HG02571 (cell line): ENCODE data around the gene FAN1.

Experiments used
- ATAC-seq: cut with Tn5 transposase; IDR thresholded peaks from one replicate; pipeline ENCODE4 v1.9.1; 2021; ENCODE audit warnings: mild to moderate bottlenecking, moderate library complexity; ENCODE audit not compliant: unreplicated experiment

FAN1 gene

GRCh38 chr15:30954674-30955073 is 51.0 kb downstream of the FAN1 start:
- ATAC-seq: no peak

GRCh38 chr15:30956216-30957124 is 52.8 kb downstream of the FAN1 start:
- ATAC-seq: no peak

DNA sequence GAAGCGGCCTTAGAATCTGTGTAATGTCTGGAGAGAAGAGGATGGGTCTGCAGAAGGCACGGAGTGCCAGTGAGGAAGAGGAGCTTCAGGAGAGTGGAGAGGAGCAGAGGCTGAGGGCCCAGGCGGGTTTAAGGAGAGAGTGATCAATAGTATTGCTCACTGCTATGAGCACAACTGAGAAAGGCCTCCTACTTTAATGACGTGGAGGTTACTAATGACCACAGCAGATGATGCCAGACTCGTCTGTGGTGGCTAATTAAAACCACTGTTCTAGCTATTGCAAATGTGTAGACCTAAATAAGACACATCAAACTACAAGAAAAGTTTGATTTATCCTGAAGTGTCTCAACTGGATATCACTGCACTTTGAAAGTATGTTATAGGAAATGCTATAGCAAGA is 54.5 kb downstream of the FAN1 start:
- ATAC-seq: no peak

DNA sequence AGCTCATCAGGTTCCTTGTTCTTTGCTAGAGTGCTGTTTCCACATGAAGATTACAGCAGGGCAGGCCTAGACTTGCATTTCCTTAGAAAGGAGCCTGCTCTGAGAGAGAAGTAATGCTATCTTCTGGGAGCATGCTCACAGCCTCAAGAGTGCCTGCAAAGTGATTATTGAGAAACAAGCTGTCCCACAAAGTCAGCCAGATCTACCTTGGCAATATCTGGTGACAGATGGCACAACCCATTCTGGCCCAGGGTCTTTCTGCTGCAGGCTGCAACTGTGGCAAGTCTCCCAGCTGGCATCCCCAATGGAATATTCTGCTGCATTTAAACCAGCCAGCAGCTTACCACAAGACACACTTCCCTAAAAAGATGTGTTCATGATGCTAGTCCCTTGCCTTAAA is 58.4 kb downstream of the FAN1 start:
- ATAC-seq: no peak

- no peak for ATAC-seq
These were observed 58.9 kb downstream of the FAN1 start for GRCh38 chr15:30962659-30963058.

- ATAC-seq: no peak
These were observed 60.0 kb downstream of the FAN1 start for GRCh38 chr15:30963681-30964080.

GRCh38 chr15:30969724-30970123 is 66.0 kb downstream of the FAN1 start:
- ATAC-seq: no peak

DNA sequence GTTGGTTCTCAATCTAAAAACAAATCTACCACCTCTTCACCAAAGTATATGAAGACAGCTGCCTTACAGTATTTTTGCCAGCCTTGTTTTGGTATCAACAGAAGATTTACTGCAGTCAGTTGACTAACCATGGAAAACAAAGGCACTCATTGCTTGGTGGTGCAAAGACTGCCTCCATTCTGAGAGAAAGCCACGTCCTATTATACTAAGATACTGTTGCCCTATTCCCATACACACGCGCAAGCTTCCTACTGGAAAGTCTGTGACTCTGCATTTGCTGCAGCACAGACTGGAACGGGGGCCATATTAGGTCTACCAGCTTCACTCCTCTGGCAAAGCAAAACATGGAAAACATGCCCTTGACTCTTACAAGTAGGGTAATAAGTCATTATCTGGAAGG is 69.7 kb downstream of the FAN1 start:
- ATAC-seq: no peak

DNA sequence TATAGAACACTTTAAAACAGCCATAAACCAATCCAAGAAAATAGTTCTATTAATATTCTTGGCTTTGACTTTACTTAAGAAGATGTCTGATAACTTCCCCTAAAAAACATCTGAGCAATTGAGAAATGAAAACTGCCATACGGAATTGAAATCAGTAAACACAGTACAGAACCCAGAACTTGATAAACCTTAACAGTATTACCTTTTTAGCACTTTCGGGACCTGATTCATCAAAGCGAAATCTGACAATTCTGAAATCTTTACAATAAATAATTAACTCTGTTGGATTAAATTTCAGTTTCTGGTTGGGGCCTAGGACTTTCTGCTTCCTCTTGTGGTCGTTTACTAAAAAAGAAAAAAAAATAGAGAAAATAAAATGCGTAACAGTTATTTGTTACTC is 70.4 kb downstream of the FAN1 start:
- ATAC-seq: no peak

- no peak for ATAC-seq
These were observed 74.6 kb downstream of the FAN1 start for GRCh38 chr15:30978328-30978727.

GRCh38 chr15:30979457-30979856 is 75.7 kb downstream of the FAN1 start:
- ATAC-seq: no peak

DNA sequence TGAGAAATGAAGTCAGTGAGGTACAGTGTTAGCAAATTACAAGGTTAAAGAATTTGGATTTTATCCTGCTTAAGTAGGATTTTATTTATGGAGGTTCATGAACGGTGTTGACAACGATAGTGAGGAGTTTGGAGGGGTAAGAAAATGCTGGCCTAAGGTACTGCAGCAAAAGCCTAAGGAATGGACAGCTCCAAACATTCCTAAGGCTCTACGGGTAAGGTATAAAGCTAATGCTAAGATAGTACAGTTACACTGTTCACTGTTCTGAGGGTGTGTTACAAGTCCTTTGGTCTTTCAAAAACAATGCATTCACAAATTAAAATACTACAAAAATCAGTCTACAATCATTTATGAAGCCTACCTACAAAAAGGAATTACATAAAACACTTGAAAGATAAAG is 80.4 kb downstream of the FAN1 start:
- ATAC-seq: no peak

- no peak for ATAC-seq
These were observed 80.8 kb downstream of the FAN1 start for GRCh38 chr15:30984542-30984941.

GRCh38 chr15:30985081-30985531 is 81.4 kb downstream of the FAN1 start:
- ATAC-seq: no peak

- no peak for ATAC-seq
These were observed 86.3 kb downstream of the FAN1 start for GRCh38 chr15:30990036-30990435.

- no peak for ATAC-seq
These were observed 86.9 kb downstream of the FAN1 start for GRCh38 chr15:30990446-30991254.

DNA sequence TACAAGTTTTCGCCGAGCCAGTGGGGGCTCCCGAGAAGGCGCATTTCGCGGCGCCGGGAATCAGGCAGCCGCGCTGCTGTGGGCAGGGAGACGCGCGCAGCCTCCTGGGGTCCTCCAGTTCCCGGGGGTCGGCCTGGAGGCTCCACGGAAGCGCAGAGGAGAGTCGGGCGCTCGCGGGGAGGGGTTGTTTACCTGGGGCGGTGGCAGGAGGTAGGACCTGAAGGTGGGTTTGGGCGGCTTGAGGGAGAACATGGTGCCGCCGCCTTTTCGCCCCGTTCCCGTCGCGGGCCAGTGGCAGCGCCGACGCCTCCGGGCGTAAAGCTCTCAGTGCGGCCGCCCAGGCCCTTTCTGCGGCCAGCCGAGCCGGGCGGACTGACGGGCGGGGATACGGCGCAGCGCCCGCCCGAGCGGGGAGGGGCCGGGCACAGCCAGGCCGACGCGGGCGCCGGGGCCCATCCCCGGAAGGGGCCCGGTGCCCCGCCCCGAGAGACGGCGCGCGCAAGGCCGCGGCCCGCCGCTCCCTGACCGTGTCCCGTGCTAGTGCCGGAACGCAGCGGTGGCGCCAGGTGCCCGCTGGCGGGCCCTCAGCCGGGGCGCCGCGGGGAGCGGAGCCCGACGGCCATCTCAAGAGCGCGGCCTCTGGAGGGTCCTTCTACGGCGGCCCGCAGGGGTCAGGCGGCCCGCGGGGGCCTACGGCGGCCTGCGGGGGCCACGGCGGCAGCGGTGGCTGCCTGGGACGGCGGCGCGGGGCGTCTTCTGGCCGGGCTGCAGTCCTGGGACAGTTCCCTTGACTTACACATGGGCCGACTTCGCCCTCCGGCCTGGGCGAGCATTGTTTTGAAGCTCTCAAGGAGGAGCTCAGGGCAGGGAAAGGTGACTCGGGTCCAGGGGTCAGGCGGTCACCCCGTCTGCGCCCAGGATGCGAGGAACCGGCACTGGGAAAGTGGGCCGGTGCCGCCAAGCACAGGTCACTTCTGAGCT is 87.8 kb downstream of the FAN1 start, which contains the start of gene MTMR10:
Gene MTMR10, minus strand, starts transcription at position 374 of the 981 bp plus-strand sequence. Its CDS starts 122 bp downstream, at position 252.
- ATAC-seq: peak; percentile 83

DNA sequence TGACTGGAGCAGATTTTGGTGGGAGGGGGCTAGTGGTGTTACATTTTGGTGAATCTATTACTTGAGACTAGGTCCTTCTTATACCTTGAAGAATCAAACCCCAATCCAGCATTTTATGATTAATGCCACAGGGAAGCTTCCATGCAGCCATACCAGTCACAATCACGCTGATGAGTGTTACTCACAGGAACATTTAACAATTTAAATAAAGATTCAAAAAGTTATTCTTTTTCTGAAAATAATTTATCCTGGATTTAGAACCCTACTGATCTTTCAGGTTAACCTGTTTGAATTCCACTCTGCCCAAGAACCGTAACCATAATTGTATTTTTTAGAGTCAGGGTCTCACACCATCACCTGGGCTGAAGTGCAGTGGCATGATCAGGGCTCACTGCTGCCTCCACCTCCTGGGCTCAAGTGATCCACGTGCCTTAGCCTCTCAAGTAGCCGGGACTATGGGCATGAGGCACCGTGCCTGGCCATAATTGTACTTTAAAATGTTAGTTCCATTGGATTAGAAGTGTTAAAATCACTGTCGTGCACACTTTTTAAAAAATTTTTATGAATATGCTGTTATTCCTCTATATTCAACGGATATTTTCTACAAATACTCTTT is 88.6 kb downstream of the FAN1 start:
- ATAC-seq: no peak
